CD4-positive, alpha-beta memory T cell (primary cell): ENCODE data around the gene HLA-A. TPM values are rescaled to one million over a fixed set of nuclear protein-coding genes. Genes with fewer than 3 reads are reported as not detected.

Experiments used
- CTCF ChIA-PET: fragments of 350-600 bp; sonication (Branson Sonifier 250); formaldehyde crosslinking; loops from one replicate; lab custom pipeline; 2021; ENCODE audit warnings: inconsistent platforms; ENCODE audit not compliant: partially characterized antibody; lab: Charles Lee
- POLR2A ChIA-PET: fragments of 350-600 bp; sonication (Branson Sonifier 250); formaldehyde crosslinking; loops from one replicate; lab custom pipeline; 2021; ENCODE audit not compliant: partially characterized antibody; lab: Charles Lee
- DNase-seq, 5 donors: peaks; one replicate each; pipeline versions ENCODE4 v3.0.0 to v3.0.0-alpha.2; 2020 to 2022; ENCODE audit warnings: mixed read lengths in 1 of 5
- H3K27ac ChIP-seq: one replicate; pipeline ENCODE4 v1.7.0; 2013; ENCODE audit warnings: low read depth, low read length
- H3K27me3 ChIP-seq: 2 replicates; pipeline ENCODE4 v1.7.0; 2013; ENCODE audit warnings: mild to moderate bottlenecking, low read length, moderate library complexity; ENCODE audit not compliant: insufficient read depth
- H3K36me3 ChIP-seq: 2 replicates; pipeline ENCODE4 v1.7.0; 2013; ENCODE audit warnings: mild to moderate bottlenecking, low read length, moderate library complexity; ENCODE audit not compliant: insufficient read depth
- H3K4me1 ChIP-seq: 2 replicates; pipeline ENCODE4 v1.7.0; 2013; ENCODE audit warnings: mild to moderate bottlenecking, low read length, moderate library complexity; ENCODE audit not compliant: insufficient read depth
- H3K4me3 ChIP-seq, 2 donors: one replicate each; pipeline ENCODE4 v1.7.0; 2013; ENCODE audit warnings: low read length in 2 of 2, mild to moderate bottlenecking in 1 of 2
- H3K9me3 ChIP-seq, 2 donors: one replicate each; pipeline ENCODE4 v1.7.0; 2013; ENCODE audit warnings: low read length in 2 of 2, control low read depth in 1 of 2; ENCODE audit not compliant: control insufficient read depth in 1 of 2
- H3K27ac Mint-ChIP-seq, 7 donors: one replicate each; pipeline ENCODE4 v1.8.0; 2020 to 2021; ENCODE audit warnings: mixed read lengths in 7 of 7, mild to moderate bottlenecking in 6 of 7, inconsistent platforms in 3 of 7, moderate library complexity in 3 of 7
- H3K27me3 Mint-ChIP-seq, 2 donors: one replicate each; pipeline ENCODE4 v1.8.0; 2020 to 2021; ENCODE audit warnings: mixed read lengths in 2 of 2
- H3K36me3 Mint-ChIP-seq, 2 donors: one replicate each; pipeline ENCODE4 v1.8.0; 2020 to 2021; ENCODE audit warnings: mixed read lengths in 2 of 2, inconsistent platforms in 1 of 2, mild to moderate bottlenecking in 1 of 2
- H3K4me1 Mint-ChIP-seq, 4 donors: one replicate each; pipeline ENCODE4 v1.8.0; 2020 to 2021; ENCODE audit warnings: mixed read lengths in 4 of 4, mild to moderate bottlenecking in 1 of 4
- H3K4me3 Mint-ChIP-seq, 8 donors: one replicate each; pipeline ENCODE4 v1.8.0; 2020 to 2021; ENCODE audit warnings: mixed read lengths in 8 of 8, mild to moderate bottlenecking in 7 of 8, moderate library complexity in 6 of 8, inconsistent platforms in 3 of 8
- H3K9me3 Mint-ChIP-seq, 8 donors: one replicate each; pipeline ENCODE4 v1.8.0; 2020 to 2021; ENCODE audit warnings: mixed read lengths in 8 of 8, mild to moderate bottlenecking in 5 of 8, inconsistent platforms in 3 of 8, moderate library complexity in 1 of 8
- intact Hi-C: fragments of 100-400 bp; cut with micrococcal nuclease; formaldehyde crosslinking; loops from one replicate; pipeline ENCODE4 v1.15.1; 2023
- polyA plus RNA-seq, 2 donors: library from polyadenylated mRNA; unstranded; fragments of 300-500 nt; fragmentation: Illumina TruSeq; gene quantifications; one replicate each; pipeline ENCODE4 v1.2.3, GENCODE V29; 2021
- total RNA-seq, 2 experiments: library from RNA; stranded (reverse); gene quantifications; one replicate each; pipeline ENCODE4 v1.2.3, GENCODE V29; 2021

The HLA-A gene
- total and polyA plus RNA-seq, 4 experiments from 2014 or later, result 2,115 to 3,137 (median 2,561) TPM

- peak overlapping the region; percentile 82 to 96 (median 89) for H3K4me3 Mint-ChIP-seq
- H3K9me3 ChIP-seq, result no peaks in the 10 kb centered on the region
- peaks cover 50% of the 10 kb centered on the region for H3K4me1 ChIP-seq
- H3K27me3 ChIP-seq, result no peaks in the 10 kb centered on the region
- H3K4me3 ChIP-seq, result peak overlapping the region; percentile 24 to 57
- peak; percentile 77 to 94 (median 84) for DNase-seq
- intact Hi-C loops, result loop anchor here (1.0 to 5.0 kb wide), 6 partner anchors 23 to 258 kb away; partner anchors contain the start of genes HLA-A, HLA-F and PPP1R11
- no peaks in the 10 kb centered on the region for H3K36me3 ChIP-seq
- H3K9me3 Mint-ChIP-seq, result no peaks in the 10 kb centered on the region
- peaks cover 0 to 2% of the 10 kb centered on the region in 2 donors for H3K36me3 Mint-ChIP-seq
- peak overlapping the region; percentile 65 for H3K27ac ChIP-seq
- ChIA-PET CTCF (interaction anchor here (1.9 to 4.2 kb wide), 2 partner anchors 12 to 116 kb away, joined by 5 to 26 read pairs; no protein-coding TSS in a partner anchor), POLR2A (interaction anchor here (0.5 to 8.0 kb wide), 18 partner anchors 8 to 256 kb away, joined by 3 to 118 read pairs (median 6); partner anchors contain the start of genes HLA-A, POLR1H and PPP1R11)
- H3K4me1 Mint-ChIP-seq, result peaks cover 37 to 54% (median 46%) of the 10 kb centered on the region in 4 donors
- no peaks in the 10 kb centered on the region for H3K27me3 Mint-ChIP-seq
- peak overlapping the region; percentile 89 to 99 (median 93) for H3K27ac Mint-ChIP-seq
These were observed 22.7 kb downstream of the HLA-A start for GRCh38 chr6:29964887-29965562.

GRCh38 chr6:29965563-29965872 lies 23.2 kb downstream of the HLA-A start:
- H3K27ac Mint-ChIP-seq, result peak overlapping the region; percentile 89 to 99 (median 93)
- H3K9me3 Mint-ChIP-seq, result no peaks in the 10 kb centered on the region
- H3K4me3 Mint-ChIP-seq, result peak overlapping the region; percentile 82 to 96 (median 89)
- H3K4me1 Mint-ChIP-seq, result peaks cover 37 to 54% (median 46%) of the 10 kb centered on the region in 4 donors
- CTCF ChIA-PET, result interaction anchor here (1.9 to 4.2 kb wide), 2 partner anchors 12 to 117 kb away, joined by 5 to 26 read pairs; no protein-coding TSS in a partner anchor
- peaks cover 0 to 2% of the 10 kb centered on the region in 2 donors for H3K36me3 Mint-ChIP-seq
- POLR2A ChIA-PET, result interaction anchor here (0.5 to 8.0 kb wide), 17 partner anchors 9 to 257 kb away, joined by 3 to 118 read pairs (median 7); partner anchors contain the start of genes HLA-A, POLR1H and PPP1R11
- DNase-seq, result no peak
- intact Hi-C loops, result loop anchor here (1.0 to 5.0 kb wide), 6 partner anchors 23 to 258 kb away; partner anchors contain the start of genes HLA-A, HLA-F and PPP1R11
- Histone ChIP-seq H3K27ac (peak overlapping the region; percentile 65), H3K27me3 (no peaks in the 10 kb centered on the region), H3K4me3 (peak overlapping the region; percentile 24 to 57), H3K9me3 (no peaks in the 10 kb centered on the region), H3K36me3 (no peaks in the 10 kb centered on the region), H3K4me1 (peaks cover 50% of the 10 kb centered on the region)
- H3K27me3 Mint-ChIP-seq, result no peaks in the 10 kb centered on the region

- Histone ChIP-seq H3K9me3 (no peaks in the 10 kb centered on the region), H3K4me3 (peak overlapping the region; percentile 24 to 57), H3K27me3 (no peaks in the 10 kb centered on the region), H3K27ac (peak overlapping the region; percentile 65), H3K4me1 (peaks cover 50% of the 10 kb centered on the region), H3K36me3 (no peaks in the 10 kb centered on the region)
- no peaks in the 10 kb centered on the region for H3K27me3 Mint-ChIP-seq
- peak overlapping the region; percentile 78 to 96 (median 85) for H3K4me3 Mint-ChIP-seq
- DNase-seq, result peak; percentile 46 to 82 (median 60)
- peaks cover 0 to 2% of the 10 kb centered on the region in 2 donors for H3K36me3 Mint-ChIP-seq
- intact Hi-C loops, result loop anchor here (1.0 to 5.0 kb wide), 8 partner anchors 24 to 259 kb away; partner anchors contain the start of genes HLA-A, HLA-F and PPP1R11
- CTCF ChIA-PET, result interaction anchor here (4.2 kb wide), 1 partner anchor 117 kb away, joined by 26 read pairs; no protein-coding TSS in a partner anchor
- no peaks in the 10 kb centered on the region for H3K9me3 Mint-ChIP-seq
- POLR2A ChIA-PET, result interaction anchor here (0.7 to 8.0 kb wide), 19 partner anchors 9 to 257 kb away, joined by 3 to 118 read pairs (median 7); partner anchors contain the start of genes HLA-A, POLR1H and PPP1R11
- peak overlapping the region; percentile 87 to 99 (median 93) for H3K27ac Mint-ChIP-seq
- H3K4me1 Mint-ChIP-seq, result peaks cover 37 to 54% (median 46%) of the 10 kb centered on the region in 4 donors
These were observed 23.7 kb downstream of the HLA-A start for GRCh38 chr6:29965873-29966601.

GRCh38 chr6:29967379-29968010 lies 25.2 kb downstream of the HLA-A start:
- Histone ChIP-seq H3K36me3 (no peaks in the 10 kb centered on the region), H3K27ac (no peak overlapping the region), H3K9me3 (no peaks in the 10 kb centered on the region), H3K27me3 (no peaks in the 10 kb centered on the region), H3K4me3 (no peak overlapping the region), H3K4me1 (peaks cover 47% of the 10 kb centered on the region)
- CTCF ChIA-PET, result interaction anchor here (0.9 to 4.2 kb wide), 3 partner anchors 18 to 119 kb away, joined by 3 to 26 read pairs (median 3); no protein-coding TSS in a partner anchor
- intact Hi-C loops, result loop anchor here (1.0 to 5.0 kb wide), 6 partner anchors 9 to 260 kb away; partner anchors contain the start of gene HLA-F
- Mint-ChIP-seq H3K4me1 (peaks cover 40 to 55% (median 50%) of the 10 kb centered on the region in 4 donors), H3K4me3 (peak overlapping the region in 6 of 8 donors; percentile 24 to 79 (median 32)), H3K9me3 (no peaks in the 10 kb centered on the region), H3K27ac (peak overlapping the region in 4 of 7 donors; percentile 9 to 62 (median 30)), H3K36me3 (peaks cover 0 to 2% of the 10 kb centered on the region in 2 donors), H3K27me3 (peaks cover 2 to 3% of the 10 kb centered on the region in 2 donors)
- POLR2A ChIA-PET, result interaction anchor here (1.1 to 8.0 kb wide), 8 partner anchors 13 to 259 kb away, joined by 3 to 118 read pairs (median 12); partner anchors contain the start of genes HLA-A and PPP1R11
- DNase-seq, result no peak

GRCh38 chr6:29968130-29968529 lies 25.8 kb downstream of the HLA-A start:
- no peak for DNase-seq
- Histone ChIP-seq H3K27ac (no peak overlapping the region), H3K36me3 (no peaks in the 10 kb centered on the region), H3K4me1 (peaks cover 44% of the 10 kb centered on the region), H3K9me3 (no peaks in the 10 kb centered on the region), H3K27me3 (no peaks in the 10 kb centered on the region), H3K4me3 (no peak overlapping the region)
- ChIA-PET CTCF (interaction anchor here (0.9 to 4.2 kb wide), 3 partner anchors 18 to 119 kb away, joined by 3 to 26 read pairs (median 3); no protein-coding TSS in a partner anchor), POLR2A (interaction anchor here (1.1 to 8.0 kb wide), 5 partner anchors 14 to 120 kb away, joined by 3 to 118 read pairs (median 34); partner anchors contain the start of gene HLA-A)
- Mint-ChIP-seq H3K4me1 (peaks cover 38 to 51% (median 46%) of the 10 kb centered on the region in 4 donors), H3K27me3 (peaks cover 2 to 9% of the 10 kb centered on the region in 2 donors), H3K36me3 (peaks cover 0 to 2% of the 10 kb centered on the region in 2 donors), H3K9me3 (no peaks in the 10 kb centered on the region), H3K4me3 (no peak overlapping the region), H3K27ac (no peak overlapping the region)
- intact Hi-C loops, result loop anchor here (5.0 kb wide), 3 partner anchors 44 to 261 kb away; partner anchors contain the start of gene HLA-F

GRCh38 chr6:29968905-29969304 lies 26.6 kb downstream of the HLA-A start:
- CTCF ChIA-PET, result interaction anchor here (0.7 kb wide), 1 partner anchor 44 kb away, joined by 3 read pairs; no protein-coding TSS in a partner anchor
- peaks cover 41% of the 10 kb centered on the region for H3K4me1 ChIP-seq
- Mint-ChIP-seq H3K36me3 (peaks cover 0 to 2% of the 10 kb centered on the region in 2 donors), H3K27me3 (peaks cover 4 to 14% of the 10 kb centered on the region in 2 donors), H3K27ac (no peak overlapping the region), H3K4me3 (no peak overlapping the region), H3K9me3 (no peaks in the 10 kb centered on the region), H3K4me1 (peaks cover 34 to 44% (median 39%) of the 10 kb centered on the region in 4 donors)
- H3K27ac ChIP-seq, result no peak overlapping the region
- H3K9me3 ChIP-seq, result no peaks in the 10 kb centered on the region
- H3K4me3 ChIP-seq, result no peak overlapping the region
- no peaks in the 10 kb centered on the region for H3K36me3 ChIP-seq
- no peaks in the 10 kb centered on the region for H3K27me3 ChIP-seq
- DNase-seq, result no peak
- POLR2A ChIA-PET, result interaction anchor here (1.2 to 8.0 kb wide), 4 partner anchors 15 to 27 kb away, joined by 3 to 118 read pairs (median 24); no protein-coding TSS in a partner anchor
- intact Hi-C loops, result loop anchor here (5.0 kb wide), 3 partner anchors 43 to 262 kb away; partner anchors contain the start of gene HLA-F
